Trophoblast cell (in vitro differentiated cells and primary cell): ENCODE data around the gene CST3.
A peak's percentile ranks its signal among the peaks of the same experiment; 100 is the strongest.

ENCODE experiments used
- DNase-seq, 2 donors: peaks; one replicate each; pipeline ENCODE4 v3.0.0-alpha.2; 2016
- H2AFZ ChIP-seq: 2 replicates; pipeline ENCODE4 v1.6.1; 2013; ENCODE audit warnings: low read length, moderate library complexity, mild to moderate bottlenecking; ENCODE audit not compliant: insufficient read depth, poor library complexity
- H2AK5ac ChIP-seq: 2 replicates; pipeline ENCODE4 v1.6.1; 2013; ENCODE audit warnings: mild to moderate bottlenecking, low read length
- H2BK120ac ChIP-seq: 2 replicates; pipeline ENCODE4 v1.6.1; 2013; ENCODE audit warnings: low read length, mild to moderate bottlenecking, moderate library complexity; ENCODE audit not compliant: insufficient read depth, poor library complexity
- H2BK12ac ChIP-seq: 2 replicates; pipeline ENCODE4 v1.6.1; 2013; ENCODE audit warnings: mild to moderate bottlenecking, low read length, moderate library complexity
- H2BK5ac ChIP-seq: 2 replicates; pipeline ENCODE4 v1.6.1; 2013; ENCODE audit warnings: low read length, low read depth, moderate library complexity, mild to moderate bottlenecking; ENCODE audit not compliant: poor library complexity
- H3K14ac ChIP-seq: 2 replicates; pipeline ENCODE4 v1.6.1; 2013; ENCODE audit warnings: mild to moderate bottlenecking, low read length
- H3K18ac ChIP-seq: 2 replicates; pipeline ENCODE4 v1.6.1; 2013; ENCODE audit warnings: mild to moderate bottlenecking, low read length
- H3K23ac ChIP-seq: 2 replicates; pipeline ENCODE4 v1.6.1; 2013; ENCODE audit warnings: low read length
- H3K27ac ChIP-seq: 2 replicates; pipeline ENCODE4 v1.5.1; 2013; ENCODE audit warnings: low read depth, mild to moderate bottlenecking, inconsistent platforms, low read length, moderate library complexity
- H3K27me3 ChIP-seq: 2 replicates; pipeline ENCODE4 v1.6.1; 2013; ENCODE audit warnings: inconsistent platforms, mild to moderate bottlenecking, low read length, moderate library complexity; ENCODE audit not compliant: insufficient read depth
- H3K36me3 ChIP-seq, 2 experiments: 1 replicate in 1 of 2; 2 replicates in 1 of 2; pipeline ENCODE4 v1.6.1; 2013; ENCODE audit warnings: low read length in 2 of 2, mild to moderate bottlenecking in 2 of 2, moderate library complexity in 1 of 2; ENCODE audit not compliant: insufficient read depth in 2 of 2, control insufficient read depth in 1 of 2
- H3K4ac ChIP-seq: 2 replicates; pipeline ENCODE4 v1.6.1; 2013; ENCODE audit warnings: low read depth, mild to moderate bottlenecking, low read length, moderate library complexity
- H3K4me1 ChIP-seq, 2 experiments: 1 replicate in 1 of 2; 2 replicates in 1 of 2; pipeline ENCODE4 v1.6.1; 2013; ENCODE audit warnings: low read length in 2 of 2, mild to moderate bottlenecking in 2 of 2, moderate library complexity in 1 of 2; ENCODE audit not compliant: insufficient read depth in 2 of 2, control insufficient read depth in 1 of 2
- H3K4me2 ChIP-seq: 2 replicates; pipeline ENCODE4 v1.6.1; 2013; ENCODE audit warnings: inconsistent platforms, mild to moderate bottlenecking, low read length, moderate library complexity
- H3K4me3 ChIP-seq: 2 replicates; pipeline ENCODE4 v1.5.1; 2013; ENCODE audit warnings: mild to moderate bottlenecking, low read depth, low read length, inconsistent platforms
- H3K79me1 ChIP-seq: one replicate; pipeline ENCODE4 v1.6.1; 2013; ENCODE audit warnings: low read length
- H3K79me2 ChIP-seq: 2 replicates; pipeline ENCODE4 v1.6.1; 2013; ENCODE audit warnings: low read length, mild to moderate bottlenecking; ENCODE audit not compliant: control insufficient read depth, insufficient read depth, poor library complexity
- H3K9ac ChIP-seq: 2 replicates; pipeline ENCODE4 v1.6.1; 2013; ENCODE audit warnings: mild to moderate bottlenecking, low read length
- H3K9me3 ChIP-seq: 2 replicates; pipeline ENCODE4 v1.6.1; 2013; ENCODE audit warnings: low read depth, mild to moderate bottlenecking, control low read depth, inconsistent platforms, low read length; ENCODE audit not compliant: insufficient read depth
- H4K12ac ChIP-seq: 2 replicates; pipeline ENCODE4 v1.6.1; 2013; ENCODE audit warnings: low read depth, mild to moderate bottlenecking, low read length, moderate library complexity
- H4K8ac ChIP-seq: 2 replicates; pipeline ENCODE4 v1.6.1; 2013; ENCODE audit warnings: low read depth, mild to moderate bottlenecking, low read length, moderate library complexity
- H4K91ac ChIP-seq: one replicate; pipeline ENCODE4 v1.6.1; 2013; ENCODE audit warnings: low read depth, mild to moderate bottlenecking, low read length, moderate library complexity
- WGBS: extraction: QIAGEN DNeasy Blood & Tissue Kit; methylation state at CpG from one replicate; pipeline ENCODE4 v1.1.7; 2013; ENCODE audit warnings: missing lambda C conversion rate; ENCODE audit not compliant: insufficient read length, insufficient coverage; ENCODE audit errors: extremely low coverage; 5-methylcytosine and 5-hydroxymethylcytosine counted together

CST3 gene

DNA sequence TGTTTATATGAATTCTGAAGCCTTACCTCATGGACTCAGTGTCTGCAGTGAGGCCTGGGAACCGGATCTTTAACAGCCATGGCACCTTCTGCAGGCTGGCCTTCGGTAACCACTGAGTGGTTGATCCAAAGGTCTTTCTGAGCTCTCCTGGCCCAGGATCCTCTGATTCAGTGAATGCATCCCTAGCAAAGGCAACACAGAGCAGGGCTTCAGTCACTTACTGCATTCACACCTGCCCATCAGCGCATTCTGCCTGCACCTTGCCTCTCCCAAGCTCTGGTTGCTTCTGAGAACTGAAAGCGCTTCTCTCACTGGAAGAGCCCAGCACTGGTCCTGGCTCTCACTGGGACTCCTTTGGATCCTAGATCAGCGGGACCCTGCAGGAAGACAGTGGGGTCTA is 23.6 kb downstream of the CST3 start:
- Histone ChIP-seq H3K9ac (peak overlapping the region; percentile 52), H4K8ac (no peak overlapping the region), H3K4me3 (no peak overlapping the region), H3K27me3 (no peaks in the 10 kb centered on the region), H3K36me3 (no peaks in the 10 kb centered on the region), H3K14ac (no peak overlapping the region), H3K4ac (no peak overlapping the region), H3K79me1 (no peaks in the 10 kb centered on the region), H3K9me3 (no peaks in the 10 kb centered on the region), H2AFZ (no peak overlapping the region), H2AK5ac (no peak overlapping the region), H3K18ac (no peak overlapping the region), H2BK120ac (no peak overlapping the region), H4K12ac (no peak overlapping the region), H3K4me2 (no peak overlapping the region), H3K27ac (no peak overlapping the region), H3K79me2 (no peaks in the 10 kb centered on the region), H3K23ac (no peak overlapping the region), H4K91ac (no peak overlapping the region), H2BK5ac (no peak overlapping the region), H2BK12ac (no peak overlapping the region), H3K4me1 (no peaks in the 10 kb centered on the region)
- no CpG with 5 or more reads among the region's 5 CpGs for WGBS
- DNase-seq = no peak

- no peaks in the 10 kb centered on the region for H3K36me3 ChIP-seq
- H2AK5ac ChIP-seq = no peak overlapping the region
- H3K4ac ChIP-seq = no peak overlapping the region
- no peak overlapping the region for H2AFZ ChIP-seq
- no peak overlapping the region for H3K4me3 ChIP-seq
- no peak overlapping the region for H3K23ac ChIP-seq
- no peak overlapping the region for H3K9ac ChIP-seq
- H3K4me1 ChIP-seq = no peaks in the 10 kb centered on the region
- H3K18ac ChIP-seq = no peak overlapping the region
- no peak for DNase-seq
- no peak overlapping the region for H3K4me2 ChIP-seq
- H2BK12ac ChIP-seq = no peak overlapping the region
- H3K27ac ChIP-seq = no peak overlapping the region
- H2BK120ac ChIP-seq = no peak overlapping the region
- no peaks in the 10 kb centered on the region for H3K79me1 ChIP-seq
- no peak overlapping the region for H2BK5ac ChIP-seq
- no peak overlapping the region for H4K8ac ChIP-seq
- no peak overlapping the region for H3K14ac ChIP-seq
- H3K27me3 ChIP-seq = no peaks in the 10 kb centered on the region
- H4K91ac ChIP-seq = no peak overlapping the region
- no peaks in the 10 kb centered on the region for H3K9me3 ChIP-seq
- H3K79me2 ChIP-seq = no peaks in the 10 kb centered on the region
- no peak overlapping the region for H4K12ac ChIP-seq
Measured at GRCh38 chr20:23613676-23614075, 24.1 kb downstream of the CST3 start.

- no CpG with 5 or more reads among the region's 2 CpGs for WGBS
- no peak overlapping the region for H3K4me3 ChIP-seq
- H3K4me1 ChIP-seq = no peaks in the 10 kb centered on the region
- no peak overlapping the region for H2BK12ac ChIP-seq
- DNase-seq = no peak
- no peak overlapping the region for H4K91ac ChIP-seq
- no peaks in the 10 kb centered on the region for H3K79me2 ChIP-seq
- H3K27ac ChIP-seq = no peak overlapping the region
- H3K4me2 ChIP-seq = no peak overlapping the region
- H3K36me3 ChIP-seq = no peaks in the 10 kb centered on the region
- H3K79me1 ChIP-seq = no peaks in the 10 kb centered on the region
- H3K27me3 ChIP-seq = no peaks in the 10 kb centered on the region
- no peak overlapping the region for H2BK5ac ChIP-seq
- H4K12ac ChIP-seq = no peak overlapping the region
- H4K8ac ChIP-seq = no peak overlapping the region
- no peaks in the 10 kb centered on the region for H3K9me3 ChIP-seq
- H3K23ac ChIP-seq = no peak overlapping the region
- no peak overlapping the region for H3K9ac ChIP-seq
- no peak overlapping the region for H2AK5ac ChIP-seq
- H2AFZ ChIP-seq = no peak overlapping the region
- no peak overlapping the region for H3K14ac ChIP-seq
- no peak overlapping the region for H2BK120ac ChIP-seq
- no peak overlapping the region for H3K18ac ChIP-seq
- H3K4ac ChIP-seq = no peak overlapping the region
Measured at GRCh38 chr20:23612396-23612795, 25.4 kb downstream of the CST3 start.

- Histone ChIP-seq H3K36me3 (no peaks in the 10 kb centered on the region), H2AFZ (no peak overlapping the region), H4K12ac (no peak overlapping the region), H3K4me1 (no peaks in the 10 kb centered on the region), H2BK5ac (no peak overlapping the region), H3K9ac (no peak overlapping the region), H3K27ac (no peak overlapping the region), H3K9me3 (no peaks in the 10 kb centered on the region), H2BK12ac (no peak overlapping the region), H3K4me3 (no peak overlapping the region), H2AK5ac (no peak overlapping the region), H4K8ac (no peak overlapping the region), H3K4me2 (no peak overlapping the region), H3K23ac (no peak overlapping the region), H3K79me1 (no peaks in the 10 kb centered on the region), H2BK120ac (no peak overlapping the region), H3K27me3 (no peaks in the 10 kb centered on the region), H3K18ac (no peak overlapping the region), H4K91ac (no peak overlapping the region), H3K79me2 (no peaks in the 10 kb centered on the region), H3K4ac (no peak overlapping the region), H3K14ac (no peak overlapping the region)
- DNase-seq = peak in 1 of 2 donors; percentile 21
- no CpG with 5 or more reads among the region's 5 CpGs for WGBS
Measured at GRCh38 chr20:23609486-23610109, 28.2 kb downstream of the CST3 start.
